ENCODE measurements around the gene SEMA5A.

Gene SEMA5A

DNA sequence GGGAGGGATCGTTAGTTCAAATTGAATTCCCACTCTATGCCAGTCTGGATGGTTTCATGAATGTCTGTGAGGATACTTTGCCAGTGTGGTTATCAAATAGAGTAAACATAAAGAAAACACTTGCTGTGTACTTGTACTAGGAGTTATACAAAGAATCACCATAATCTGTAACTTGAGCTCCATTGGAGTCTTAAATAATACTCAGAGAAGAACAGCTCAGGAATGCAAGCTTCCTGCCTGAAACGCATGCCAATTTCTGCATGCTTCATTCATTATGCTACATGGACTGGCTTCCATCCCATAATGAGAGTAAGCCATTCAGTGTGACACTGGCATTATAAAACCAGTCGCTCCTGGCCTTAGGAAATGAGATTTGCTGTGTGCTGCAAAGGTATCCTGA, 351.4 kb downstream of the SEMA5A start:
- peaks cover 4% of the 10 kb centered on the region in 2 donors for H3K9me3 Mint-ChIP-seq
- H3K36me3 Mint-ChIP-seq, result no peaks in the 10 kb centered on the region
- H3K4me3 Mint-ChIP-seq, result no peak overlapping the region
- H3K27me3 Mint-ChIP-seq, result peaks cover 0 to 4% of the 10 kb centered on the region in 2 donors
- no peak for DNase-seq
- ATAC-seq (replicated peaks), result no peak
- no peak overlapping the region for H3K27ac Mint-ChIP-seq
- H3K4me1 Mint-ChIP-seq, result peaks cover 2 to 9% of the 10 kb centered on the region in 2 donors

DNA sequence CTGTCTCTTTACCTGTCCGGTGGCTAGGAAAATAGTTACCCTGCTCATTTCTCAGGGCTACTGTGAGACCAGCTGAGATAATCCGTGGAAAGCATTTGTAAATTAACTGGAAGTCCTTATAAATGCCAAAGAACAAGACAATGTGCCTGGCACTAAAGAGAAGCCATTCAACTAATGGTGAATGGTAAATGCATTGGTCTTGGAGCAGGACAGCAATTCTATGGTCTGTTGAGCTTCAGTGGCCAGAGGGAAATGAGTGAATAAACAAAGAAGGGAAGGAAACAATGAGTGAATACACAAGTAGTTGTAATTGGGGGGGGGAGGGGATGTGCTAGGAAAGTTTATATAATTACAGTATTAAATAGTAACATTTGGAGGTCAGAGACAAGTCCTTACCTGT, 353.6 kb downstream of the SEMA5A start:
- Mint-ChIP-seq H3K27ac (no peak overlapping the region), H3K36me3 (no peaks in the 10 kb centered on the region), H3K9me3 (peaks cover 4% of the 10 kb centered on the region in 2 donors), H3K4me3 (no peak overlapping the region), H3K27me3 (no peaks in the 10 kb centered on the region), H3K4me1 (peaks cover 0 to 4% of the 10 kb centered on the region in 2 donors)
- ATAC-seq (replicated peaks) (no peak), DNase-seq (no peak)

- DNase-seq, result no peak
- no peaks in the 10 kb centered on the region for H3K4me1 Mint-ChIP-seq
- peaks cover 0 to 2% of the 10 kb centered on the region in 2 donors for H3K27me3 Mint-ChIP-seq
- H3K4me3 Mint-ChIP-seq, result no peak overlapping the region
- H3K27ac Mint-ChIP-seq, result no peak overlapping the region
- H3K36me3 Mint-ChIP-seq, result no peaks in the 10 kb centered on the region
- H3K9me3 Mint-ChIP-seq, result no peaks in the 10 kb centered on the region
- ATAC-seq (replicated peaks), result no peak
These were observed 356.2 kb downstream of the SEMA5A start for GRCh38 chr5:9189681-9190080.

- Mint-ChIP-seq H3K36me3 (no peaks in the 10 kb centered on the region), H3K9me3 (no peaks in the 10 kb centered on the region), H3K4me3 (no peak overlapping the region), H3K27ac (no peak overlapping the region), H3K27me3 (peaks cover 0 to 6% of the 10 kb centered on the region in 2 donors), H3K4me1 (no peaks in the 10 kb centered on the region)
- DNase-seq (no peak), ATAC-seq (replicated peaks) (no peak)
These were observed 356.9 kb downstream of the SEMA5A start for GRCh38 chr5:9188956-9189355.

GRCh38 chr5:9188131-9188530, 357.7 kb downstream of the SEMA5A start:
- peak in 1 of 2 donors; percentile 25 for ATAC-seq (replicated peaks)
- H3K27ac Mint-ChIP-seq, result no peak overlapping the region
- no peak overlapping the region for H3K4me3 Mint-ChIP-seq
- no peak for DNase-seq
- H3K9me3 Mint-ChIP-seq, result no peaks in the 10 kb centered on the region
- H3K36me3 Mint-ChIP-seq, result no peaks in the 10 kb centered on the region
- no peaks in the 10 kb centered on the region for H3K4me1 Mint-ChIP-seq
- H3K27me3 Mint-ChIP-seq, result peaks cover 0 to 6% of the 10 kb centered on the region in 2 donors

DNA sequence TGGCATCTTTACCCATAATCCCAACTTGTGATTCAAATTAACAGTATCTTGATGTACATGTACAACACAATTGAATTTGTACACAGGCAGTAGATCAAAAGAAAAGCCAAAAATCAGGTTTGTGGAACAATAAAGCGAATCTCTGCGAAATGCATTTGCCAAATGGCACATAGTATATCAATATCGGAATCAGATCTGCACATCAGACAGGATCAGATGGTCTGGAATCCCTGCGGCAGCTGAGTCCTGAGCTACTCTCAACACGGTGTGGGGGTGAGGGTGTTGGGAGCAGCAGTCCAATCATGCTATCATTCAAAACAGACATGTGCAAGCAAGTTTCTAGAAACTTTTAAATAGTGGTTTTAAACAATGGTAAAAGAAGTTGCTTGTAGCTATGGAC, 358.3 kb downstream of the SEMA5A start:
- no peak overlapping the region for H3K4me3 Mint-ChIP-seq
- no peak overlapping the region for H3K27ac Mint-ChIP-seq
- peaks cover 0 to 6% of the 10 kb centered on the region in 2 donors for H3K27me3 Mint-ChIP-seq
- no peaks in the 10 kb centered on the region for H3K4me1 Mint-ChIP-seq
- H3K36me3 Mint-ChIP-seq, result no peaks in the 10 kb centered on the region
- ATAC-seq (replicated peaks) (no peak), DNase-seq (no peak)
- no peaks in the 10 kb centered on the region for H3K9me3 Mint-ChIP-seq

DNA sequence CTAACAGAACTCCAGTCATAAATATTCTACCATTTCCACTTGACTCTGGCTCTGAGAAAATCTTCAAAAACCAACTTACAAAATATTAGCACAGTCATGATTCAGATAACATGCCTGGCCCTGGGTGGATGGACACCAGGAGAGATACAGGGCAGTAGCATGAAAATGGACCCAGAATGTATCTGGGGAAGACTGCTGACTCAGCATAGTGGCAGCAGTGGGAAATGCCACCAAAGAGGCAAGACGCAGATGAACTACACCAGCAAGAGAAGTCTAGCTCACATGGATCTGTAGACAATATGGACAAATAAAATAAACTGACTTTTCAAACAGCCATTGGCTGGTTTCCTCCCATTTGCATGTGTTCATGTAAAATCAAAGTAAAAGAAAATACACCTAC, 359.8 kb downstream of the SEMA5A start:
- H3K4me1 Mint-ChIP-seq, result no peaks in the 10 kb centered on the region
- no peak overlapping the region for H3K4me3 Mint-ChIP-seq
- peaks cover 0 to 6% of the 10 kb centered on the region in 2 donors for H3K27me3 Mint-ChIP-seq

DNA sequence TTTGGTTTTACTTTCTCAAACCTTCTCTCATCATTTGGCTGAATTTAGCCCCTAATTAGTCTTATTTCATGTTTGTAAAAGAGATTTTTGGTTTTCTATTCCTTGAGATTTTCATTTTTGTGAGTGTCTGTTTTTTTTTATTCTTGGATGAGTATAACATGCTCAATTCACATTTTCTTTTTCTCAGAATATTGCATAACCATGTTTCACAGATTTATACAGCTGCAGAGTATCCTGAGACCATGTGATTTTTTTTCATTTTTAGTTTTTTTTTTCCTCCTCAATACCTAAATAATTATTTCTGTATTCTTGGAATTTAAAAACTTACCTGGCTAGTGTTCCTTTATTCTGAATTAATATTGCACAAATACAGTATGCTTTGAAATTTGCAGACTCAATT, 361.9 kb downstream of the SEMA5A start:
- Mint-ChIP-seq H3K36me3 (no peaks in the 10 kb centered on the region), H3K9me3 (peaks cover 0 to 4% of the 10 kb centered on the region in 2 donors), H3K4me1 (no peaks in the 10 kb centered on the region), H3K4me3 (no peak overlapping the region), H3K27me3 (peaks cover 0 to 6% of the 10 kb centered on the region in 2 donors), H3K27ac (no peak overlapping the region)
- no peak for ATAC-seq (replicated peaks)
- DNase-seq, result no peak

More for the DNA sequence above, 359.8 kb downstream of the SEMA5A start:
- H3K36me3 Mint-ChIP-seq, result no peaks in the 10 kb centered on the region
- no peak for ATAC-seq (replicated peaks)
- no peak for DNase-seq
- H3K9me3 Mint-ChIP-seq, result peaks cover 0 to 4% of the 10 kb centered on the region in 2 donors
- no peak overlapping the region for H3K27ac Mint-ChIP-seq

DNA sequence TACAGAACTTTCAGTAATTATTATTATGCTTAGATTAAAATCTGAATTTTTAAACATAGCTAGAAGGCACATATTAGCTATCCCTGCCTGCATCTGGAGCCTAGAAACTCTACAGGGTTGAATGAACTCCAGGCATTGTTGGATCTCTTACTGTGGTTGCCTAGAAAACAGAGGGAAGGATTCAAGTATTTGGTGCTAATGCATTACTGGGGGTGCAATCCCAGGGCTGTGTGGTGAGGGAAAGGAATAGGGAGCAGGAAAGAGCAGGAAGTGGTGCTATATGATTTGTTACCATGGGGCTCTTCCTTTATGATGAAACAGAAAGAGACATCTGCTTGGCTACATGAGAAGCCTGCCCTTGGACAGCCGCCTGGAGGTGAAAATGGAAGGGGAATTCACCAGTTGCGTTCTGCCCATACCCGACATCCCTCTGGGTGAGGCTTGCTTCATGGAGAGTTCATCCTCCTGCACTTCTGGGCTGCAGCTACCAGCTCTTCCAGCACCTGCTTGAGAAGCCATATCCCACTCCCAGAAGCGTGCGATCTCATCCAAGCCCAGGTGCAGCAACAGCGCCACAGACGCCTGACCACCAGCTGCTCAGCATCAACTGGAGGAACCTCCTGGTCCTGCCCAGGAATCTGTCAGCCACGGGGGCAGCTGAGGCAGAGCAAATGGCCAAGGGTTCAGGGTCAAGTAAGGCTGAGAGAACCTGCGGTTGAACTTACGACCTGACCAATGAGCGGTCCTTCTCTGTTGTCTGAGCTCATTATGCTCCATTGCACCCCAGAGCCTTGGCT, 362.8 kb downstream of the SEMA5A start:
- H3K36me3 Mint-ChIP-seq, result no peaks in the 10 kb centered on the region
- no peaks in the 10 kb centered on the region for H3K4me1 Mint-ChIP-seq
- DNase-seq, result no peak
- peaks cover 0 to 4% of the 10 kb centered on the region in 2 donors for H3K9me3 Mint-ChIP-seq
- no peak overlapping the region for H3K4me3 Mint-ChIP-seq
- H3K27ac Mint-ChIP-seq, result no peak overlapping the region
- H3K27me3 Mint-ChIP-seq, result peaks cover 0 to 6% of the 10 kb centered on the region in 2 donors
- no peak for ATAC-seq (replicated peaks)

DNA sequence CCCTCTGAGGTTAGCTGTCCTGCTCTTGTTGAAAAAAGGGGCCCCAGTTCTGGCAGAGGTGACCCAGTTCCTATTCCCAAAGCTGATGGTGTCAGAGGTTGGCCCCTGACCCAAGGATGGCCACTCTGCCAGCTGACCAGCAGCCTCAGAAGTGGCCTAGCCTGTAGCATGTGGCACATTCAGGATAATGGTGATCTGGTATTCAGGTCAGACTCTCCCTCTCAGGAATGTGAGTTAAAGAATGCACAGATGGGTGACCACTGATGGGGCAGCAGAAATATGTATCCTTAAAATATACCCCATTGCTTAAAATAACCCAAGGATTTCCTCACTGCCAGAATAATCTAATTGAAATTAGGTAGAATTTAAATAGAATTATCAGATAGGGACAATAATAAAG, 369.2 kb downstream of the SEMA5A start:
- Mint-ChIP-seq H3K4me3 (no peak overlapping the region), H3K36me3 (no peaks in the 10 kb centered on the region), H3K4me1 (no peaks in the 10 kb centered on the region), H3K27ac (no peak overlapping the region), H3K9me3 (peaks cover 4 to 8% of the 10 kb centered on the region in 2 donors), H3K27me3 (peaks cover 0 to 1% of the 10 kb centered on the region in 2 donors)
- ATAC-seq (replicated peaks) (no peak), DNase-seq (no peak)

- H3K9me3 Mint-ChIP-seq, result peaks cover 8 to 11% of the 10 kb centered on the region in 2 donors
- no peaks in the 10 kb centered on the region for H3K4me1 Mint-ChIP-seq
- no peak overlapping the region for H3K27ac Mint-ChIP-seq
- no peaks in the 10 kb centered on the region for H3K36me3 Mint-ChIP-seq
- ATAC-seq (replicated peaks), result no peak
- DNase-seq, result no peak
- no peak overlapping the region for H3K4me3 Mint-ChIP-seq
- H3K27me3 Mint-ChIP-seq, result peaks cover 0 to 5% of the 10 kb centered on the region in 2 donors
These were observed 371.4 kb downstream of the SEMA5A start for GRCh38 chr5:9174446-9174845.

DNA sequence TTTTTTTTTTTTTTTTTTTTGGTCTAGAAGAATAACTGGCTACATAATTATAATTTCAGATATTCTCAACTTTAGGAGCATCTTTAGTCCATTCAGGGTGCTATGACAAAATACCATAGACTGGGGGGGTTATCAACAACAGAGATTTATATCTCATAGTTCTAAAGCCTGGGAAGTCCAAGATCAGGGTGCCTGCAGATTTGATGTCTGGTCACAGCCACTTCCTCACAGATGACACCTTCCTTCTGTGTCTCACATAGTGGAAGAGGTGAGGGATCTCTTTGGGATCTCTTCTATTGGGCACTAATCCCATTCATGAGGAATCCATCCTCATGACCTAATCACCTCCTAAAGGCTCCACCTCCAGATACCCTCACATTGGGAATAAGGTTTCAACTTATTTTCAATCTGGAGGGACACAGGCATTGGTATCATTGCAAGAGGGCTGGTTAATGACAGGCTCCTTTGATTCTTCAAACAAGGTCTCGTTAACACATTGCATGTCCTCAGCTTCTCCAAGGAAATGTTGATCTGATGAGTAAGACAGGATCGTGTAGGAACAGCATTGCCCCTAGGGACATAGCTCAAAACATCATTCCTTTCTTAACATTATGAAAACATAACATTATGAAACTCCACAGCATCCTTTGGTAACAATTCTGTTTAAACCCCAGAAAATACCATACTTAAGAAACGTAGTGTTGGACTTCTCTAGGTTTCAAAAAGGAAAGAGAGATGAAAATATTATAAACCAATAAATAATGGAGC, 372.4 kb downstream of the SEMA5A start:
- H3K4me1 Mint-ChIP-seq, result no peaks in the 10 kb centered on the region

GRCh38 chr5:9170026-9170425, 375.8 kb downstream of the SEMA5A start:
- peaks cover 3 to 10% of the 10 kb centered on the region in 2 donors for H3K9me3 Mint-ChIP-seq
- H3K4me3 Mint-ChIP-seq, result no peak overlapping the region
- no peak overlapping the region for H3K27ac Mint-ChIP-seq
- no peak for DNase-seq
- no peak for ATAC-seq (replicated peaks)
- H3K36me3 Mint-ChIP-seq, result no peaks in the 10 kb centered on the region
- H3K4me1 Mint-ChIP-seq, result no peaks in the 10 kb centered on the region
- peaks cover 0 to 5% of the 10 kb centered on the region in 2 donors for H3K27me3 Mint-ChIP-seq

More for the DNA sequence above, 372.4 kb downstream of the SEMA5A start:
- Mint-ChIP-seq H3K4me3 (no peak overlapping the region), H3K9me3 (peaks cover 8 to 11% of the 10 kb centered on the region in 2 donors), H3K36me3 (no peaks in the 10 kb centered on the region), H3K27me3 (peaks cover 0 to 5% of the 10 kb centered on the region in 2 donors), H3K27ac (no peak overlapping the region)
- DNase-seq, result no peak
- no peak for ATAC-seq (replicated peaks)

GRCh38 chr5:9169557-9169902, 376.3 kb downstream of the SEMA5A start:
- peaks cover 0 to 5% of the 10 kb centered on the region in 2 donors for H3K27me3 Mint-ChIP-seq
- peaks cover 3 to 10% of the 10 kb centered on the region in 2 donors for H3K9me3 Mint-ChIP-seq
- no peaks in the 10 kb centered on the region for H3K4me1 Mint-ChIP-seq
- no peak overlapping the region for H3K4me3 Mint-ChIP-seq
- no peaks in the 10 kb centered on the region for H3K36me3 Mint-ChIP-seq
- no peak for ATAC-seq (replicated peaks)
- no peak overlapping the region for H3K27ac Mint-ChIP-seq
- DNase-seq, result no peak

All from stimulated activated naive B cell treated with anti-CD40 and anti-IgM and Interleukin-4, amounts not matched to agents 10 μg/mL and 1 μg/mL and 100 μg/mL, for 72 hours (primary cell).